ENCODE data around the gene CECR2.

CECR2 gene

GRCh38 chr22:17486313-17486712, 117.1 kb downstream of the CECR2 start:
- no peak overlapping the region for H3K4me3 ChIP-seq (ENCODE audit: low read depth, low read length)
- TF ChIP-seq, protein P1, sequence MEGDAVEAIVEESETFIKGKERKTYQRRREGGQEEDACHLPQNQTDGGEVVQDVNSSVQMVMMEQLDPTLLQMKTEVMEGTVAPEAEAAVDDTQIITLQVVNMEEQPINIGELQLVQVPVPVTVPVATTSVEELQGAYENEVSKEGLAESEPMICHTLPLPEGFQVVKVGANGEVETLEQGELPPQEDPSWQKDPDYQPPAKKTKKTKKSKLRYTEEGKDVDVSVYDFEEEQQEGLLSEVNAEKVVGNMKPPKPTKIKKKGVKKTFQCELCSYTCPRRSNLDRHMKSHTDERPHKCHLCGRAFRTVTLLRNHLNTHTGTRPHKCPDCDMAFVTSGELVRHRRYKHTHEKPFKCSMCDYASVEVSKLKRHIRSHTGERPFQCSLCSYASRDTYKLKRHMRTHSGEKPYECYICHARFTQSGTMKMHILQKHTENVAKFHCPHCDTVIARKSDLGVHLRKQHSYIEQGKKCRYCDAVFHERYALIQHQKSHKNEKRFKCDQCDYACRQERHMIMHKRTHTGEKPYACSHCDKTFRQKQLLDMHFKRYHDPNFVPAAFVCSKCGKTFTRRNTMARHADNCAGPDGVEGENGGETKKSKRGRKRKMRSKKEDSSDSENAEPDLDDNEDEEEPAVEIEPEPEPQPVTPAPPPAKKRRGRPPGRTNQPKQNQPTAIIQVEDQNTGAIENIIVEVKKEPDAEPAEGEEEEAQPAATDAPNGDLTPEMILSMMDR (IDR thresholded peaks at IDR 0.05; ENCODE audit: low read depth, low read length) = no peak

DNA sequence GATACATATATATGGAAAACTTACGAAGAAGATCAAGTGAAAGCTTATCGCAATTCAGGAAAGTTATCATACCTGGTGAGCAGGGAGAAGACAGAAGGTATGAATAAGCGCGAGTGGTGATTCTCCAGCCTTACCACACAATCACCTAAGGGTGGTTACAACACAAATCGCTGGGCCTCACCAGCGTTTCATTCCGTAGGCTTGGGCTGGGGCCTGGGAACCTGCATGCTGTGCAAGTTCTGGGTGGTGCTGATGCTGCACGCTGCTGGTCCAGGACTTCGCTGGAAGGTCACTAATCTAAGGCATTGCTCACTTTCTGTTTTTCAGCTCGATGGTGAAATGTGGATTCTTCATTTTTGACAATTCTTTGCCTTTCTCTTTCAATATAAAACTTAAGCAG, 117.5 kb downstream of the CECR2 start:
- no peak overlapping the region for H3K4me3 ChIP-seq (ENCODE audit: low read depth, low read length)
- TF ChIP-seq, protein P1 (IDR thresholded peaks at IDR 0.05; ENCODE audit: low read depth, low read length) = no peak

- TF ChIP-seq, protein P1 (IDR thresholded peaks at IDR 0.05; ENCODE audit: low read depth, low read length) = no peak
- no peak overlapping the region for H3K4me3 ChIP-seq (ENCODE audit: low read depth, low read length)
These were observed 119.8 kb downstream of the CECR2 start for GRCh38 chr22:17489101-17489500.

DNA sequence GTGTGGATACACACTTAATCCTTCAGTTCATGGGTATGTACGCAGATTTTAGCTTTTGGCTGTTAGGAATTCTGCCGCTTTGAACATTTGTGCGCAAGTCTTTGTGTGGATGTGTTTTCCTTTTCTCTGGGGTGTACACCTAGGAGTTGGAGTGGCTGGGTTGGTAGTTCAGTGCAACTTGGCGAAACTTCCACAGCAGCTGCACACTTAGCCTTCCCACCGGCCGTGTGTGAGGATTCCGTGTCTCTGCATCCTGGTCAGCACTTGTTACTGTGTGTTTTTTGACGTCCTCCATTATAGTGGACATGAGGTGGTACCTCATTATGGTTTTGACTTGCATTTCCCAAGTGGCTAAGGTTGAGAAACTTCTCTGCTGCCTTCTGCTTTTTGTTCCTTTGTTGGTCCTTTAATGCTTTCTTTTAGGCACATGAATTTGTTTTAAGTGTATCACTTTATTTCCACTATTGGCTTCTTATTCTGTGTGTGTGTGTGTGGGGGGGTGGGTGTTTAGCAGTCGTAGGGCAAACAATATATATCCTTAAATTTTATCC, 121.9 kb downstream of the CECR2 start:
- H3K4me3 ChIP-seq (ENCODE audit: low read depth, low read length) = no peak overlapping the region
- TF ChIP-seq, protein P1 (IDR thresholded peaks at IDR 0.05; ENCODE audit: low read depth, low read length) = no peak

- H3K4me3 ChIP-seq (ENCODE audit: low read depth, low read length) = no peak overlapping the region
- TF ChIP-seq, protein P1 (IDR thresholded peaks at IDR 0.05; ENCODE audit: low read depth, low read length) = no peak
These were observed 123.0 kb downstream of the CECR2 start for GRCh38 chr22:17492247-17492646.

DNA sequence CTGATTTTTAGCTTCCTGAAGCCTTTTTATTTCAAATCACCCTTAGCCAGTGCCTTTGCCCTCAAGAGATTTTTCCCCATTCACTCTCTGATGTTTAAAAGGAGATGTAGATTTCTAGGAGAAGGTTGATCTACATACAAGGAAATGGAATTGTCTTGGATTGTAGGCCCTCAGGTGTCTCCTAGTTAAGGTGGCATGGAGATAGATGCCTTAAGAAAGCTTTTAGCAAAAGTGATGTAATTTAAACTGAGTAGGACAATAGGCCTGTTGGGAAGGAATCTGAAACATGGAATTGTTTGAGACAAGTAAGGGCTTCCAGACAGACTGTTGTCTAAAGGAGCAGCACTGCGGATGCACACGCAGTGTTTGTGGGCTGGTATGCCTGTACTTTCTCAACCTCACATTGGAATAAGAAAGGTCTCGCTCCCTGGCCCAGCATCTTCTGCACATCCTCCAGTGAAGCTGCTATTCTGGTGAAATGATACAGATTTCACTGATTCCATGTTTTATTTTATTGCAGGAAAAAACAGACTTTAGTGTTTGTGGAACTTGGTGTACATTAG, 124.2 kb downstream of the CECR2 start:
- TF ChIP-seq, protein P1 (IDR thresholded peaks at IDR 0.05; ENCODE audit: low read depth, low read length) = no peak
- H3K4me3 ChIP-seq (ENCODE audit: low read depth, low read length) = no peak overlapping the region

GRCh38 chr22:17496841-17497240, 127.6 kb downstream of the CECR2 start:
- no peak overlapping the region for H3K4me3 ChIP-seq (ENCODE audit: low read depth, low read length)

More at GRCh38 chr22:17496841-17497240, 127.6 kb downstream of the CECR2 start:
- TF ChIP-seq, protein P1 (IDR thresholded peaks at IDR 0.05; ENCODE audit: low read depth, low read length) = no peak

Measured in WI38 (cell line).